SKM-1 (cell line): ENCODE results near the gene OCA2.
"Not testable (repeated sequence)": the region's sequence is repeated elsewhere in the genome, so short reads cannot be mapped to it uniquely, and the experiment has no call there.

Experiments used
- DNase-seq: peaks from one replicate; lab custom pipeline; 2025; ENCODE audit not compliant: unreplicated experiment; lab: John Stamatoyannopoulos, UW

The OCA2 gene

GRCh38 chr15:27853624-27854455 lies 245.3 kb downstream of the OCA2 start:
- no peak for DNase-seq

DNA sequence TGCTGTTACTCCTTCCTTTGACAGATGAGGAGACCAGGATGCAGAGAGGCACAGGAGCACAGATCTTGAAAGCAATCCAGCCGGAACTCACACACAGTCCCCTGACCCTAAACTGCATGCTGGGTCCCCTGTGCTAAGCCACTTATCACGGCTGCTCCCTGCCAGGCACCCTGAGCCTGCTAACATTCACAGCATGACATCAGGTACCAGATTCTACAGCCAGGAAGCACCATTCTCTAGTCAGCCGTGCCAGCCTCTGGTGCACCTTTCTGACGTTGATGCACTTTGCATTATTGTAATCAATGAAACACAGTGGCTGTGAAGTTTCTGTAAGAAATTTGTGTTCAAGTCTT lies 247.3 kb downstream of the OCA2 start:
- DNase-seq = no peak

DNA sequence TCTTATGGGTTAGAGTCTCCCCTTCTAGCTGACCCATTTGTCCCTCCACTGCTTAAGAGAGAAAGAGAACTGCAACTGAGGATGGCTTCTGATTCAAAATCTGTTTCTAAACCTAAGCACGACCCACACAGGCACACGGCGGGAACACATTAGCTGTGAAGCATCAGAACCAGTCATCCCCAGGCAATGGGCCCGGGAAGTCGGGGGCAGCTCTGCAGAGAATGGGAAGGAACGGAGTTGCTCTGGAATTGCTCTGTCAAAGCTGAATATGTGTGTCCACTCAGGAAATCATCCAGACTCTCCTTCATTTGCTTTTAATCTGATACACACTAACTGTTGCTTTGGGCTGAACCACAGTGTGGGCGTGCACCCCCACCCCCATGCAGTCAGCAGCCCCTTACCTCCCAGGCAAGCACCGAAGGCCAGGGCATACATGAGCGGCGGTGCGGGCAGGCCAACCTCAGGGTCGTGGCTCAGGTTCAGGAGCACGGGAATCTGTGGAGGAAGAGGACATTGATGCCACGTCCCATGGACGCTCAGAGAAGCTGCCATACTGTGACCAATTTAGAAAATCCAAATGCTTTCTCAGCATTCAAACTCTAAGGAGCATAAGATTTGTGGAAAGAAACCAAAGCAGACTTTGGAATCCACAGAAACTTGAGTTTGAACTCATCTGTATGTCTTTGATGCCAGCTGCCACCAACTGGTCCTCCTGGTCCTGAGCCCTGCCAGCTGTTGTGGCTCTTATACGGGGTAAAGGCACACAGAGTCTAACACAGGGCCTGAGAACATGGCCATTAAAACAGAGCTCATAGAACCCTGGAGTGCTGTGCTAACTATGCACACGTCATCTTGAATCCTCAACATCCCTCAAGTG lies 247.9 kb downstream of the OCA2 start:
- no peak for DNase-seq

DNA sequence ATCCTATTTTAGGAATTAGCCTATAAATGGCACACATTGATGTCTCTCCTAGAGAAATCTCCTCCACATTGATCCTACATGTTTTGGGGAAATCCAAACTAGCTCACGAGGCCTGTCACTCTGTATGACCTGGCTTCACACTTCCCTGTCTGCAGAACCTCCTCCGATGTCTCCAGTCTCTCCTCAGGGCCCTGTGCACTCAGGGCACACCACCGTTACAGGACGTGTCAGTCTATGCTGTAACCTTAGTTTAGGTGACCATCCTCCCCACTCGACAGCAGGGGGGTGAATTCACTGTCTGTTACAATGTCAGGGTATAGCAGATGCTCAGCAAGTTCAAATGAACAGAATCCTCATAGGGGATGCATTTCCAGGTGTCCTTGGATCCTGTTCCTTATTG lies 249.1 kb downstream of the OCA2 start:
- no peak for DNase-seq

DNA sequence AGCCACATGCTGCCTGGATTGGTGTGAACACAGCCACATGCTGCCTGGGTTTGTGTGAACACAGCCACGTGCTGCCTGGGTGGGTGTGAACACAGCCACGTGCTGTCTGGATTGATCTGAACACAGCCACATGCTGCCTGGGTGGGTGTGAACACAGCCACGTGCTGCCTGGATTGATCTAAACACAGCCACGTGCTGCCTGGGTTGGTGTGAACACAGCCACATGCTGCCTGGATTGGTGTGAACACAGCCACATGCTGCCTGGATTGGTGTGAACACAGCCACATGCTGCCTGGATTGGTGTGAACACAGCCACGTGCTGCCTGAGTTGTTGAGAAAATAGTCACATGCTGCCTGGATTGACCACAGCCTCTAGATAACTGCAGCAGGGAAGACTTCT lies 250.2 kb downstream of the OCA2 start:
- DNase-seq = not testable (repeated sequence)

DNA sequence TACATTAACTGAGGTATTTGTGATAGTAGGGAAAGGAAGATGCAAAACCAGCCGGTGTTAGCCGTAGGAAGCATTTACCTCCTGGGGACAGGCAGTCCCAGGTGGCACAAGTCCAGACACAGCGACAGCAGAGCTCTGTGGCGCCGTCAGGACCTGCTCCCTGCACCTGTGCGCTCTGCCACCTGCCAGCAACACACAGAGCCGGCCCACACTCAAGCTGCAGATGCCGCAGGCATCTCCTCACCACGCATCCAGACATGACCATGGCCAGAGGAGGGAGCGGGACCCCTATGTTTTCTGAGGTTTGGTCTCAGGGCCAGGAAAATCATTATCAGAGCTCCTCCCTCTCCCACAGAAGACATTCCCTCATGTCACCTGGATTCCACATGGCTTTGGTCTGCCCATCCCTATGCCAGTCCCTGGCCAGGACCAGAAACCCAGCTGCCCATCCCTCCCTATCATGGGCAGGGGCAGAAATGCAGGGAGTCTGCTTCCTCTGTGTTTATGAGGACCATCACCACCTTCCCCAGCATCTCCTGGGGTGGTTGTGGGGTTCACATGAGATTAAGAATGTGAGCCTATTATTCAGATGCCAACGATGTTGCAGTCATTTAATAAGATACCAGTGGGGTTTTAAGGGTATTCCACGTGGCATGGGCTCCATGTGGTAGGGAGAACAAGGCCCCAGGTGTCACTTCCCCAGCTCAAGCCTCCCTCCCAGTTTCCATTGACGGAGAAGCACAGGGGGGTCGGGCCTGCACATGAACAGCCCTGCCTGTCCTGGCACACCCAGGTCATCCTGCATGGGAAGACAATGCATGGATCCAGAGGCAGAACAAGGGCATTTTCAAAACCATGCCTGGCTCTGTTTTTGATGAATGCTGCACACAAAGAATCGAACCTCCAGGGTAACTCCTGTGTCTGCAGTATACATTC lies 251.1 kb downstream of the OCA2 start:
- no peak for DNase-seq

DNA sequence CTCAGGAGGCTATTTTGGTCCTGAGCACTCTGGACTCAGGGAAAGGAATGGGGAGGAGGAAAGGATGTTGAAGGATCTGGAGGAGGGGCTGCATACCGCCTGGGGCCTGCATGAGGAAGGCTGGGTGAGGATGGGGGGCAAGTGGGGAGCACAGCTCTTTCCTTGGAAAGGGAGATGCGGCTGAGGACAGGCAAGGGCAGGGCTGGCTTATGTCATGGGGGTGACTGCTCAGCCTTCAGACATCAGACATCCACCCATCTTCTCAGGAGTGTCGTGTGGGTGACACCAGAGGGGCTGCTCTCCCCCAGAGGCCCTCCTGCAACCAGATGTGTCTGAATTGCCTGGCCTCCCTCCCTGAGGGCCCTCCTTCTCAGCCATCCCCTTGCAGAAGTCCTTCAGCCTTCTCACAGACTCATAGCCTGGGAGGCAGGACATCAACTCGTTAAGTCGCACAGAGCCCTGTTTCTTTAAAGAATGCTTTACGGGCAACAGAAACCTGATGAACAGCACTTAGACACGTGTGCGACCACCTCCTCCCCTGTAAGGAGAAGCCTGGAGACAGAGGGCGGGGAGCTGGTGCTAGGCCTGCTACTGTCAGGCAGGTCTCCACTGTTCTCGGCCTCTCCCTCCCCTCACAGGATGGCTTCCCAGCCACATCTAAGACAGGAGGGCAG lies 252.3 kb downstream of the OCA2 start:
- DNase-seq = no peak

- DNase-seq = no peak
Observed at GRCh38 chr15:27845535-27846369, 253.4 kb downstream of the OCA2 start.

DNA sequence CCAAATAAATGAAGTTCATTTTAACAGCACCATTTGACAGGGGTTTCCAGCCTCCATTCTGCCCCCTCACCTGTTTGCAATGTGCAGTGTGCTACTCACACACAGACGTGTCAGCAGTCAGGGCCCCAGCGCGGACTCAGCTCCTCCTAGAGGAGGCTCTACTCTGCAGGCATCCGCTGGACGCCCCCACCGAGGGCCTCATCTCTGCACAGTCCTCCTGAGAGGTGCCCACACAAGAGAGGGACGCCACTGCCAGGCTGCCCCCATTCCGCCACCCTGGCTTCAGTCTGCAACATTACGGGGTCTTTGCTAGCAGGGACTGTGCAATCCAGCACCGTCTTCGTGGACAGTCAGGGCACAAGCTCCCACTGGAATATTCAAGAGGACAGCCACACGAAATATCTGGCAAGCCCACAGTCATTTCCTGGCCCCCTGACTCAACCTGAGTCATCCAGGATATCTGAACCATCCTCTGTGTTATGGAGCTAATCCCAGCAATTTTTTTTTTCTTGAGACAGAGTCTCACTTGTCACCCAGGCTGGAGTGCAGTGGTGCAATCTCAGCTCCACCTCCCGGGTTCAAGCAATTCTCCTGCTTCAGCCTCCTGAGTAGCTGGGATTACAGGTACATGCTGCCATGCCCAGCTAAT lies 255.0 kb downstream of the OCA2 start:
- no peak for DNase-seq

DNA sequence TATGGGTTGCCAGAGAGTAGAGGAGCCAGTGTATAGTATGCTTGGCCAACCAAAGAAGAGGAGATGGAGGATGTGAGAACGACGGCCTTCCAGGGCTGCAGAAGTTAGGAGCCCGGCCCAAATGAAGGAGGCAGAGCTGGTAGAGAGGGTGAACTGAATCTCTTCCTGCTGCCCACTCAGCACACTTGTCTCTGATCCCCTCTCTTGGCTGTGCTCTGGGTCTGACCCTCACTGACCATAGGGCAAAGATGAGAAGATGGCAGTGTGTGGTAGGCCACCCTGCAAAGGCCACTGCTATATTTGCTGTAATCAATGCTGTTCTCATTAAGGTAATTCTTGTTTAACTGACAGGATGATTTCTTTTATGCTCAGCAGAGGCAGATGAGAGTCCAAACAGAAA lies 256.0 kb downstream of the OCA2 start:
- DNase-seq = no peak

GRCh38 chr15:27842526-27842925 lies 256.6 kb downstream of the OCA2 start:
- DNase-seq = no peak

GRCh38 chr15:27835233-27835939 lies 263.7 kb downstream of the OCA2 start:
- no peak for DNase-seq

DNA sequence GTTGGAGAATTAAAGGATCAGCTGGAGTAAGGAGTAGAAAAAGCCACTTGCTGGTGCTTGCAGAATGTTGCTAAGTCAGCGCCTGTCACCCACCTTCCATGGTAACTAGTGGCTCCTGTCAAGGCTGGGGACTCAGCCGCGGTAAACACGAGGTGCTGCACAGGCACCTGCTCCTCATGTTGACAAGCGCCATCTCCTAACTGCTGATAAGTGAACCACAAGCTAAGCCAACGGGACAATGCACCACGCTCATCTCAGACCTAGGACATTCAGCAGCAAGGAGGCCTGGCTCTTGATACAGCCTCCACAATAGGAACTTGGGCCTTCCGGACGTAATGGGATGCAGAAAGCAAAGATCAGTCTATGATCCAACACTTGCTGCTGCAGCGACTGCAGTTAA lies 264.4 kb downstream of the OCA2 start:
- no peak for DNase-seq

- no peak for DNase-seq
Observed at GRCh38 chr15:27833974-27834373, 265.1 kb downstream of the OCA2 start.

- DNase-seq = no peak
Observed at GRCh38 chr15:27833178-27833577, 265.9 kb downstream of the OCA2 start.

DNA sequence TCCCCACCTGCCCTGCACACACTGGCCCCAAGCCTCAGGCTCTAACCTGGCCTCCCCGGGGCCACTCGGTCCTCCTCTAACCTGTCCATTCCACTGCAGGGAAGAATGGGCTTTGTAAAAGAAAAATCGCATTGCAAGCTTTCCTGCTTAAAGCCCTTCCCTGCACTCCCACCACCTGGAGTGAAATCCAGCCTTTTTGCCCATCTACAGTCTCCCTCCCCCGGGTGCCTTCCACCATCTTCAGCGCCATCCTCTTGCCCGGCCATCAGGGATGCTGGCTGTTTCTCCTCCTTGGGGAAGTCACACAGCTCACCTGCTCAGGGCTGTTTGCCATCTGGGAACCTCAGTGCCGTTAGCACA lies 266.9 kb downstream of the OCA2 start:
- DNase-seq = no peak

DNA sequence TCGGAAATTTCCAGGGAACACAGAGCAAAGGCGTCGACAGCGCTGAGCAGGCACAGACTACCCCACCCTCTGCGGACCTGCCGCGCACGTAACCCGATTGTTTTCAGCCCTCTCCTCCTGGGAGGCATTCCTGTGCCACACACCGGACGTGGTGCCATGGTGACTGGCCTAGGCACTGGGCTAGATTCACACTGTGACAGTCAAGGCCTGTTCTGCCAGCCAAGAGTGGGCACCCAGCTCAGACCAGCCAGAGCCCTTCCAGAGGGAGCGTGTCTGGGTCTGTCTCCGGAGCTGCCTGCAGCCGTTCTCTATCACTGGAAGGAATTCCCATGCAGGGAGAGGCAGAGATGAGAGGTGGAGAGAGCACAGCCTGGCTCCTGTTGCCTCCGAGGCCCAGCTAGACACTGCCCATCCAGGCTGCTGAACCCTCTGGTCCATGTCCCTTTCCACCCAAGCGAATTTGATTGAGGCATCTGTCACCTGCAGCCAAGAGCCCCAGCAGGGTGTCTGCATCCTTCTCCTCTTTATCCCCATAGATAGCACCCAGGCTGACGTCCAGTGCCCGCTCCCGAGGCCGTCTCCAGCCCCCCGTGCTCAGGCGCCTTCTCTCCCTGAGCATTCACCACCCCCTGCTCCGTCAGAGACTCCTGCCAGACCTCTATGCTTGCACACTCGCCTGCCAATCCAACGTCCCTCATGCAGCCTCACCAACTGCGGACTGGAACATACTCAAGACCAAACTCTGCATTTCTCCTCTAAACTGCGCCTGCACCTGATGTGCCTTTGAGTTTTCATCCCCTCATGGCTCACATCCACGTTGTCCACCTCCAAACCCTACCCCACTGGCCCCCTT lies 267.5 kb downstream of the OCA2 start:
- DNase-seq = no peak

DNA sequence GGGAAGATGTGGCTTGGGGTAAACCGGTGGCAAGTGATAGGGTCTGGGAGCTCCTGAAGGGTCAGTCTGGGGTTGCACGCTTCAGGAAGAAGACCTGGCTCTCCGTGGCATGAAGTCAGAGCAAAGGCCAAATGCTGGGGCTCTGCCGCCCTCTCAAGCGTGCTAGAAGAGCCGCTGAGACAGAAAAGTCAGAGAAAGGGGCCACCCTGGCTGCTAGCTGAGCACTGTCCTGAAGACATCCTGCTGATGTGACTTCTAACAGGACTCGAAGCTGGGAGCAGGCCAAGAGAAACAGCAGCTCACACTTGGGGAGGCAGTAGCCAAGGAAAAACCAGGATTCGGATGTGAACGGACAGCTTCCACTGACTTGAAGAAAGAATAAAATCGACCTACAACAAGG lies 270.4 kb downstream of the OCA2 start:
- no peak for DNase-seq
